ENCODE data around the gene NFKB1. TPM values are rescaled to one million over a fixed set of nuclear protein-coding genes. Genes with fewer than 3 reads are reported as not detected.

The NFKB1 gene
- total RNA-seq, 1 experiment from 2014 or later = 26.0 TPM

DNA sequence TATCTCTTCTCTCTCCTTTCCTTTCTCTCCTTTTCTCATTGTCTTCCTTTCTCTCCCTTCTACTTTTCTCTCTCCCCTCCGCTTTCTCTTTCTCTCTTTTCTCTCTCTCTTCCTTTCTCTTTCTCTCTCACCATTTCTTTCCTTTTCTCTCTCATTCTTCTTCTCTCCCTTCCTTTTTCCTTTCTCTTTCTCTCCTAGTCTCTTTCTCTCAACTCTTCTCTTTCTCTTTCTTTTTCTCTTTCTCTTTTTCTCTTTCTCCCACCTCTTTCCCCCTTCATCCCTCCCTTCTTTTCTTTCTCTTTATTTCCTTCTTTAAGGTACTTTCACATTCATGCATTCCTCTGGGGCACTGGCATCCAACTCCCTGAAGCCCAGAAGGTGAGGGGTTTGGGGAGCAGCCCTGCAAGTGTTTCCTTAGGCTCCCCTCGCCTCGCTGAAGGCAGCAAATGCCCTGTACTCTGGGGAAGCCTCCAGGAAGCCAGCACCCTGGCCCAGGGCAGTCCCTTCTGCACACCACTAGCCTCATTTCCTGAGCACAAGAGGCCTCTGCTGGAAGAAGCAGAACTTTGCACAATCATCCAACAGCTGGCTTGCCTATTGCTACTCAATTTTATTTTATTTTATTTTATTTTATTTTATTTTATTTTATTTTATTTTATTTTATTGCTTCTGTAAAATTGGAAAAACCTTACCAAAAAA lies 124.2 kb downstream of the NFKB1 start:
- peak; percentile 79 for DNase-seq (ENCODE audit: low read depth, low spot score)
- in situ Hi-C loops (cut with HindIII; ENCODE audit: low pct_unique_long_range_greater_than_20kb, low sequenced_read_pairs) = no loop called here

DNA sequence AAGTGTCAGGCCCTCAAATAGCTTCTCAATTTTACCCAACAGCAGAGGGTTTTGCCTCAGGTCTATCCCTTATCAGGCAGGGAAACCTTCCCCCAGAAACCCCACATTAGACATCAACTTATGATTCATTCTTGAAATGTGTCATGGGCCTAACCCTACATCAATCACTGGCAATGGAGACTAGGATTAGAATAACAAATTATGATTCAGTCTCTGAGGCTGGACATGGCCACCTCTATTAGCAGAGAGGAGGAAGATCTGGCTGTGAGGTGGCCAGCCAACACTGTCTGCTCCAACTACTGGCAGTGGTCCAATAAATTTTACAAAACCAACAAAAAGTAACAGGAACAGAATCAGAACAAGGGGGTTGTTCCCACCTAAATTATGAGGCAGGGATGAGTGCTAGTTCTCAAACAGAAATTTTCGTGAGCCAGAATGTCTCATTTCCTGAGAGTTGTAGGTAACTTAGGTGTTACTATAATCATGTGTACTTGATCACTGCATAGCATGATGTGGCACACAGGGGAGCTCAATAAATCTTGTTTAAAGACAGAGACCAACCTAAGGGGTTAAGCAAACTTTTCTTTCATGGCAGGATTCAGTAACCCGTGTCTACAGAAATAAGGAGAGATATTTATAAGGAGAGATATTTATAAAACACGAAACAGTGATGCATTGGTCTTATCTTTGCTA lies 126.8 kb downstream of the NFKB1 start:
- in situ Hi-C loops (cut with HindIII; ENCODE audit: low pct_unique_long_range_greater_than_20kb, low sequenced_read_pairs) = no loop called here
- DNase-seq (ENCODE audit: low read depth, low spot score) = no peak

DNA sequence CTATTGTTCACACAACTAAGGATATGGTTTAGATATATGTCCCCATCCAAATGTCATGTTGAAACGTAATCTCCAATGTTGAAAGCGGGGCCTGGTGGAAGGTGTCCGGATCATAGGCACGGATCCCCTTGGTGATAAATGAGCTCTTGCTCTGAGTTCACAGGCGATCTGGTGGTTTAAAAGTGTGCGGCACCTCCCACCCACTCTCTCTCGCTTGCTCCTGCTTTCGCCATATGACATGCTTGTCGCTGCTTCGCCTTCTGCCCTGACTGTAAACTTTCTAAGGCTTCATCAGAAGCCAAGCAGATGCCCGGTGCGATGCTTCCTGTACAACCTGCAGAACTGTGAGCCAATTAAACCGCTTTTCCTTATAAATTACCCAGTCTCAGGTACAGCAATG lies 128.5 kb downstream of the NFKB1 start:
- no peak for DNase-seq (ENCODE audit: low read depth, low spot score)
- in situ Hi-C loops (cut with HindIII; ENCODE audit: low pct_unique_long_range_greater_than_20kb, low sequenced_read_pairs) = no loop called here

DNA sequence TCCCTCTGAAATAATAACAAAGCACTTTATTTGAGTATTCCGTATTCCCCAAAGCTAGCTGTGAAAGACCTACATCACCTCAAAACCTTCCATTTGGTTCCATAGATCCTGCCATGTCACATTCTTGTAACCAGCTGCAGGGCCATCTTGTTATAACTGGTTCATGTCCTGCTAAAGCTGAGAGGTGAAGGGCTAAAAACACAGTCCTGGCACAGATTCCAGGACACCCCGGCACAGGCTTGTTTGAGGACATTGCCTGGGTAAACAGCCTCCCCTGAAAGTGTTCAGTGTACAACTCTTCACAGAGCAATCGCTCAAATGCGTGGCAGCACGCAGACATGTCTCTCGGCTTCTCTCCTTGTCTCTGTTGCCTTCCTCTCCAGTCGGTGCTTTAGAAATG lies 130.5 kb downstream of the NFKB1 start:
- DNase-seq (ENCODE audit: low read depth, low spot score) = no peak
- in situ Hi-C loops (cut with HindIII; ENCODE audit: low pct_unique_long_range_greater_than_20kb, low sequenced_read_pairs) = no loop called here

DNA sequence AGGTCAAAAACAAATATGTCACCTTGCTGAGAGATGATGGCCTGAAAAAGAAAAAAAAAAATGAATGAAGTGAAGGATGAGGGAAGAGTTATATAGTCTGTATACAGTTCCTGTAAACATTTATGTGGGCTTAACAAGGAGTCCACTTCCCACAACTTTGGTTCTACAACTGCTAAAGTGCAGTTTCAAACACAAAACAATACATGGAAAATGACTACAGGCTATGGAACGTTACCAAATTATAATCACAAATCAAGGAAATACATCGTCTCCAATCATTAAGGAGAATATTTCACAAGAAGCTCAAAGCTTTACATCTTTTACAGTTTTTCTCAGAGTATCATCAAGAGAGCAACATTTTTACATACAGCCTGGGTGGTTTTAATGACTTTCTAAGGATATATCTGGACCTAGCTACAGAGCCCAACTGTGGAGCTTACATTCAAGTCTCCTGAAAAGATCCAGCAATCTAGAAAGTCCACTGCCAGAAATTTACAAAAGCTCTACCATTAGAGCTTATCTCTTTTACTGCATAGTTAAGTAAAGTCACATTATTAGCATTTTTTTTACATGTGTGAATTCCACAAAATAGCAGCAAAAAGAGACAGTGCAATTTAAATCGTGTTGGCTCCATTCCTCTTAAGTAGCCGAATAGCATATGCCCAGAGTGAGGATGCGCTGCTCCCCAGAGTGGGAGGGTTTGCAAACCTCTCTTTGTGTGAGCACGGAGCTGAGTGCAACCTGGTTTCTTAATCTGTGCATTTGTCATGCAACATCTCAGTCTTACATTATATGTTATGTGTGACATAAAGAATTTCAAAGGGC lies 131.3 kb downstream of the NFKB1 start:
- no peak for DNase-seq (ENCODE audit: low read depth, low spot score)
- in situ Hi-C loops (cut with HindIII; ENCODE audit: low pct_unique_long_range_greater_than_20kb, low sequenced_read_pairs) = no loop called here

DNA sequence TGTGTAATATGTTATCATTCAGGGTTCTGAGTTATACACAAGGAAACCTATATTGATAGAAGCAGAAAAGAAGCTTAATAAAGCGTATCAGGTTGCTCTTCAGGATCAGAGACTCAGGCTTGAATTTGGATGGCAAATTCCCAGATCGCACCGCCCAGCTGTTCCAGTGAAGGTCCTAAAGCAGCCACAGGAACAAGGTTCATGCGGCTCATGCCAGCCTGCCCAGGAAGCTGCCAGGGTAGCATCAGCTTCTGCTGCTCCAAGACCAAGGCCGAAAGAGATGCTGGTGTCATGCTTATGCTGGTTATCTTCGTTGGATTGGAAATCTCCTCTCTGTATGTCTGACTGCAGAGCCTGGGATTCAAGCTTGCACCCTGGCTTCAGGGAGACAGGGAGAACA lies 131.9 kb downstream of the NFKB1 start:
- in situ Hi-C loops (cut with HindIII; ENCODE audit: low pct_unique_long_range_greater_than_20kb, low sequenced_read_pairs) = no loop called here
- DNase-seq (ENCODE audit: low read depth, low spot score) = no peak

DNA sequence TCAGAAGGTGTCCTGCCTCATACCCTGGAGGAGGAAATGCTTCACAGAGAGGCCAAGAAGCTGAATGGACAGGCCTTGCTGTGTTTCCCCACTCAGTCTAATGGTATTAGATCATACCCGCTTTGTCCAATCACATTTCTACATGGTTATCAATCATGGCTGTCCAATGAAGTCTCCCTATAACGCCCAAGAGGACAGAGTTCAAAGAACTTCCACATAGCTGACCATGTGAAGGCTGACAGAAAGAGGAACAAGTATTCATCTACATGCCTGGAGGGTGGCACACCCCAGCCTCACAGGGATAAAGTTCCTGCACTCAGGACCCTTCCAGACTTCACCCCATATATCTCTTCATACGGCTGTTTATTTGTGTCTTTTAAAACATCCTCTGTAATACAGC lies 136.2 kb downstream of the NFKB1 start:
- in situ Hi-C loops (cut with HindIII; ENCODE audit: low pct_unique_long_range_greater_than_20kb, low sequenced_read_pairs) = no loop called here
- peak; percentile 4 for DNase-seq (ENCODE audit: low read depth, low spot score)

DNA sequence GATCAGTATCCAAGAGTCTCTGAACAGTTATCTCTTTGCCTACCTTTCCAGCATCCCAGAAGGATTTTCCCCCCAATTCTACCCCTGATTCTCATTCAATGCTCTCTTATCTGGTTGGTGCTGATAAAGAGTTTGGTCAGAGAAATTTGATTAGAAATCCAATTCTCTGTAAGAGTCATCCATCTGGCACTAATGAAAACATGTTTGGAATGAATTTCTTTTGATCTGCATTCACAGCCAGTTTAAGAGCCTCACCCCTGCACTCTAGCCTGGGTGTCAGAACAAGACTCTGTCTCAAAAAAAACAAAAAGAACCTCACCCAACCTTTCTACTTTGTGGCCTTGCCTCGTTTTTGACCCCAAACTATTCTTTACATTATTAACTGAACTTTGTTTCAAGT lies 137.5 kb downstream of the NFKB1 start:
- in situ Hi-C loops (cut with HindIII; ENCODE audit: low pct_unique_long_range_greater_than_20kb, low sequenced_read_pairs) = no loop called here

DNA sequence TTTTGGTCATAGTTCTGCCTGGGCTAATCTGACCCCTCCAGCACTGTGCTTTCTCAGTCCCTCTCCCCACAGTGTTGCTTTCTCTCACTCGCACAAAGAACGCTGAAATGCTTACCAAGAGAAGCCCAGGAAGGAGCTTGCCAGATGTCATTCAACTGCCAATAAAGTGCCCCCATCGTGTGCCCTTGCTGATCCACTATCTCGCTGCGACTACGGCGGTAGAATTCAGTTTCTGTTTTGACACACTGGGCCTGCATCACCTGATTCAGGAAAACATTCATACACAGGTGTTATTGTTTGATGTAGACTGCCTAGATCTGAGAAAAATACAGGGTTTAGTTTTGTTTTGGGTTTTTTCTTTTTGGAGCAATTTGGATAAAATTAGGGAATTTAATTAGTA lies 138.4 kb downstream of the NFKB1 start:
- DNase-seq (ENCODE audit: low read depth, low spot score) = no peak
- in situ Hi-C loops (cut with HindIII; ENCODE audit: low pct_unique_long_range_greater_than_20kb, low sequenced_read_pairs) = no loop called here

More for the DNA sequence above, 137.5 kb downstream of the NFKB1 start:
- DNase-seq (ENCODE audit: low read depth, low spot score) = no peak

DNA sequence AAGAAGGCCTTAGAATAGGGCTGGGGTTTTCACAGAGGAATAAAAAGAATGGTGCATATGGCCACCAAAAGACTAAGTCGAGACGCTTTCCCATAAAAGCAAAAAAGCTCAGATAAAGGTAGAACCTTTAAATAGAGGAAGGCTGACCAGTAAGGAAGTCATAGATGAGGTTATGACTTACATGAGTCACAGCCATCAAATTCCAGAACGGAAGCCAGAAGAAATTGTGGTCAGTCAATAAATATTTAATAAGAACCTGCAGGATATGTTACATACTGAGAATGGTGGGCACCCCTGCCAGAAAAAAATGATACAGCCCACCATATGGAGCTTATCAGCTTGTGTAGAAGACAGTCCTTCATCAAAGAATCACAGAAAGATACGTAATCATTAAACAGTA lies 139.5 kb downstream of the NFKB1 start:
- DNase-seq (ENCODE audit: low read depth, low spot score) = no peak
- in situ Hi-C loops (cut with HindIII; ENCODE audit: low pct_unique_long_range_greater_than_20kb, low sequenced_read_pairs) = no loop called here

DNA sequence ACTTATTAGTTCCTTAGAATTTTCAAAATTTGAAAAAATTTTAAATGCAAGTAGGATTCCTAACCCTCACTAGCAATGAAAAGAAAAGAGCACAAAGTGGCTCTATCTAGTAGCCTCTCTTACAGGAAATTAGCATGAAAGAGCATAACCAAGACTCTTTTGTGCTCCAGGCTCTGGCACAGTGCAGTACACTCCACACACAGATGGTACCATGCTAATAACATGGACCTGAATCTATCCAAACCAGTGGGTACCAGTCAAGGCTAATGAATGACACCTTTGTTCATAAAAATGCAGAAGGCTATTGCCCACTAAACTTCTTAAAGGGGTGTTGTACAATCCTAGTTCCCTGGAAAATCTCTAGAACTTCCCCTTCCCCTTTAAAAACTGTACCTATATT lies 140.6 kb downstream of the NFKB1 start:
- peak; percentile 32 for DNase-seq (ENCODE audit: low read depth, low spot score)
- in situ Hi-C loops (cut with HindIII; ENCODE audit: low pct_unique_long_range_greater_than_20kb, low sequenced_read_pairs) = no loop called here

DNA sequence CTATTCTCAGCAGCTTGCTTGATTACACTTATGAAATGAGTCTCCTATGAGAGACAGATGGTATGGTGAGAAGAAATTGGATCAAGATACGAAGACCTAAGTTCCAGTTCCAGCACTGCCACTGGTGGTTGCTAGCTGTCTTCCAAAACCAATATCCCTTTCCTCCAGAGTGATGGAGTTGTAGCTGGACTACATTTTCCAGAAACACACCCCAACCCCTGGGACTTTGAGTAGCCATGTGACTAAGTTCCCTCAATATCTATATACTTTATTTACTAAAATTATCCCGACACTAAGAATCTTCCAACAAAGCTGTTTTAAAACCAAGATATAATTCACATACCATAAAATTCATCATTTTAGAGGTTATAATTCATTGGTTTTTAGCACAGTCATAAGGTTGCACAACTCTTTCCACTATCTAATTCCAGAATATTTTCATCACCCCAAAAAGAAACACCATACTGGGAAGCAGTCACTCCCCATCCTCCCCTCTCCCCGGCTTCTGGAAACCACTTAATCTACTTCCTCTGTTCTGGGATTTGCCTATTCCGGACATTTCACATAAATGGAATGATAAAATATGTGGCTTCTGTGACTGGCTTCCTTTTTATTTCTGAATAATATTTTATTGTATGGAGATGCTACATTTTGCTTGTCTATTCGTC lies 141.6 kb downstream of the NFKB1 start:
- DNase-seq (ENCODE audit: low read depth, low spot score) = no peak

DNA sequence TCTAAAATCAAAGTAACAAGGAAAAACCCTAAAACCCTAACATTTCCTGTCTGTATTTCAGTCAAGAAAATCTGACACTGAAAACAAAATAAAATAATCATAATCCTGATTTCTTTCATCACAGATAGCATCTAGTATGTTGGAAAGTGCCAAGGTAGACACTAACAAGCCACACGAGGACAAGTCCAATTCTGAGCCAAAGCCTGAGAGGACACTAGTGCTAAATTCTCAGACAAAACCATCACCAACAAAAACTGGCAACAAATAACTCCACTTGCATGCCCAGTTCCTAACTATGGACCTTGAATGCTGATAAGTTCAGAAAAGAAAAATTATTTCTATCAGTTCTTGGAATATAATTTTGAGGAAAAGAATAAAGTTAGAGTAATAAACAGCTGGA lies 146.0 kb downstream of the NFKB1 start:
- DNase-seq (ENCODE audit: low read depth, low spot score) = no peak
- in situ Hi-C loops (cut with HindIII; ENCODE audit: low pct_unique_long_range_greater_than_20kb, low sequenced_read_pairs) = no loop called here

More for the DNA sequence above, 141.6 kb downstream of the NFKB1 start:
- in situ Hi-C loops (cut with HindIII; ENCODE audit: low pct_unique_long_range_greater_than_20kb, low sequenced_read_pairs) = no loop called here

DNA sequence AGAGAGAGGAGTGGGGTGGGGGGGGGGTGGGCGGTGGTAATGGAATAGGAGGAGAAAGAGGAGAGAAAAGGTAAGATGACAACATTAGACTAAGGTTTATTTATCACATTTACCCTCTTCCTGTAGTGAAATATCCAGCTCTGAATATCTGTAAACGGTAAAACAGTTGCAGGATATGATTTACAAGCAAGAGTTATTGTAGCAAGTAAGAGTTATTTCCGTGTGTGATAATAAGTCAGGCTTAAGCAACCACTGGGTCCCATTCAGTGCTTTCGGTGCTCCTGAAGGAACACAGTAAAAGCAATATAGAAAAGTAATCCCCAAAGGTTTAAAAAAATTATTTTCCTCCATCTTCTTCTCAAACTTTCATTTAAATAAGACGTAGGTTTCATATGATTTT lies 156.0 kb downstream of the NFKB1 start:
- in situ Hi-C loops (cut with HindIII; ENCODE audit: low pct_unique_long_range_greater_than_20kb, low sequenced_read_pairs) = no loop called here
- DNase-seq (ENCODE audit: low read depth, low spot score) = no peak

DNA sequence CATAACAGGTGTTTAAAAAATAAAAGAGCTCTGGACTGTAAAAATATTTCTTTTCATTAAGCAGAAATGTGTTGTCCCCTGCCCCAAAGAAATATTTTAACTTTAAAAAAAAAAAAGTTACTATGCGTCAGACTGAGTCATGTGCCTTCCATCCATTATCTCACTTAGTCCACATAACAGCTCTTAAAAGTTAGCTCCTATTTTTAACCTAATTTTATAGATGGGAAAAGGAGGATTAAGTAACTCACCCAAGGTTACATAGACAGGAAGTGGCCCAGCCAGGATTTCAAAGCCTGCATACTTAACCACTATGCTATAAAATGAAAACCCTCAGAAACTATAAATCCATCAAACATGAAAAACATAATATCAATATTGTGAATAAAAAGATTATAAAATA lies 161.9 kb downstream of the NFKB1 start:
- DNase-seq (ENCODE audit: low read depth, low spot score) = no peak
- in situ Hi-C loops (cut with HindIII; ENCODE audit: low pct_unique_long_range_greater_than_20kb, low sequenced_read_pairs) = no loop called here

DNA sequence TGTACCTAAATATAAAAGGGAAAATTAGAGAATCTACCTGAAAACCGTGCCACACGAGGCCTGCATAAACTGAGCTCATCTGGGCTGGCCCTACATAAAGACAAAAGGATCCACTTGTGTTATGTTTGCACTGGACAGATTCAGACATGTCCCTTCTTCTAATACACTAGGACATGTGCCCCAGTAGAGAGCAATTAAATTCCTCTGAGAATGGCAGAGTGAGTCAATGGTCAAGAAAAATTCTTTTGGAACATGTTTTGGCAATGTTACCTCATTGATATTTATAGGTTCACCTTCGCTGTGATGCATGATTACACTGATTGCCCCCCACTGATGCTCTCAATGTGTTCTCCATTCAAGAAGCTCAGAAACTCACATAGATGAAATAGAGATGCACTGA lies 164.4 kb downstream of the NFKB1 start:
- in situ Hi-C loops (cut with HindIII; ENCODE audit: low pct_unique_long_range_greater_than_20kb, low sequenced_read_pairs) = no loop called here
- no peak for DNase-seq (ENCODE audit: low read depth, low spot score)

Data from SK-MEL-5 (cell line).